Liver (tissue), 9 donors: ENCODE data around the gene DPPA5. TPM values are rescaled to one million over a fixed set of nuclear protein-coding genes. Genes with fewer than 3 reads are reported as not detected.

Experiments
- DNase-seq: peaks from one replicate; pipeline ENCODE4 v3.0.0-alpha.2; 2017; ENCODE audit warnings: low spot score
- H3K27ac ChIP-seq, 2 donors: one replicate each; pipeline ENCODE4 v1.7.0; 2013; ENCODE audit warnings: inconsistent platforms in 2 of 2, low read length in 2 of 2, control low read depth in 1 of 2, low read depth in 1 of 2, mild to moderate bottlenecking in 1 of 2
- H3K27me3 ChIP-seq, 4 donors: one replicate each; pipeline versions ENCODE4 v1.6.1 to v1.7.0; 2013; ENCODE audit warnings: low read length in 3 of 4, inconsistent platforms in 1 of 4, mild to moderate bottlenecking in 1 of 4, moderate library complexity in 1 of 4; ENCODE audit not compliant: control insufficient read depth in 4 of 4, insufficient read depth in 4 of 4
- H3K36me3 ChIP-seq, 4 donors: one replicate each; pipeline versions ENCODE4 v1.6.1 to v1.7.0; 2013; ENCODE audit warnings: low read length in 3 of 4, mild to moderate bottlenecking in 3 of 4, low read depth in 1 of 4, moderate library complexity in 1 of 4; ENCODE audit not compliant: control insufficient read depth in 4 of 4, insufficient read depth in 3 of 4
- H3K4me1 ChIP-seq, 4 donors: one replicate each; pipeline versions ENCODE4 v1.6.1 to v1.7.0; 2013; ENCODE audit warnings: low read length in 3 of 4, mild to moderate bottlenecking in 3 of 4, moderate library complexity in 1 of 4; ENCODE audit not compliant: control insufficient read depth in 4 of 4, insufficient read depth in 4 of 4
- H3K4me3 ChIP-seq, 3 donors: one replicate each; pipeline versions ENCODE4 v1.6.1 to v1.7.0; 2013; ENCODE audit warnings: low read length in 3 of 3, control low read depth in 1 of 3, low read depth in 1 of 3, mild to moderate bottlenecking in 1 of 3
- H3K9ac ChIP-seq, 2 donors: one replicate each; pipeline ENCODE4 v1.7.0; 2013; ENCODE audit warnings: low read length in 2 of 2, mild to moderate bottlenecking in 2 of 2, moderate library complexity in 2 of 2, control low read depth in 1 of 2, low read depth in 1 of 2
- H3K9me3 ChIP-seq, 4 donors: one replicate each; pipeline versions ENCODE4 v1.6.1 to v1.7.0; 2013; ENCODE audit warnings: low read length in 3 of 4; ENCODE audit not compliant: control insufficient read depth in 4 of 4
- ATF3 ChIP-seq: IDR thresholded peaks from 2 replicates; pipeline ENCODE4 v1.6.1; 2016; ENCODE audit warnings: antibody characterized with exemption
- CTCF ChIP-seq: fragments of 150-350 bp; IDR thresholded peaks from 2 replicates; pipeline ENCODE4 v1.5.1; 2017; ENCODE audit warnings: improper control_type of control experiment, low read depth, low read length; ENCODE audit not compliant: missing input control
- EGR1 ChIP-seq, 2 donors: IDR thresholded peaks; 2 replicates each; pipeline ENCODE4 v1.6.1; 2016 to 2018; ENCODE audit warnings: antibody characterized with exemption in 2 of 2, low read depth in 2 of 2
- FOXA1 ChIP-seq: IDR thresholded peaks from 2 replicates; pipeline ENCODE4 v1.6.1; 2016; ENCODE audit warnings: antibody characterized with exemption
- FOXA2 ChIP-seq: IDR thresholded peaks from 2 replicates; pipeline ENCODE4 v1.6.1; 2016; ENCODE audit warnings: antibody characterized with exemption
- GABPA ChIP-seq, 2 donors: IDR thresholded peaks in 1 of 2; conservative IDR thresholded peaks in 1 of 2; 2 replicates each; pipeline ENCODE4 v1.6.1; 2016; ENCODE audit warnings: antibody characterized with exemption in 2 of 2, mild to moderate bottlenecking in 1 of 2, moderate library complexity in 1 of 2
- HNF4A ChIP-seq, 2 donors: conservative IDR thresholded peaks; 2 replicates each; pipeline ENCODE4 v1.6.1; 2016; ENCODE audit warnings: antibody characterized with exemption in 2 of 2, mild to moderate bottlenecking in 2 of 2
- HNF4G ChIP-seq: IDR thresholded peaks from 2 replicates; pipeline ENCODE4 v1.6.1; 2016; ENCODE audit warnings: antibody characterized with exemption
- JUND ChIP-seq, 2 donors: IDR thresholded peaks; 2 replicates each; pipeline ENCODE4 v1.6.1; 2016; ENCODE audit warnings: antibody characterized with exemption in 2 of 2
- MAX ChIP-seq: IDR thresholded peaks from 2 replicates; pipeline ENCODE4 v1.6.1; 2016; ENCODE audit warnings: antibody characterized with exemption
- NR2F2 ChIP-seq: IDR thresholded peaks from 2 replicates; pipeline ENCODE4 v1.6.1; 2016; ENCODE audit warnings: antibody characterized with exemption
- RAD21 ChIP-seq, 2 donors: IDR thresholded peaks; 2 replicates each; pipeline ENCODE4 v1.6.1; 2016; ENCODE audit warnings: antibody characterized with exemption in 2 of 2, mild to moderate bottlenecking in 2 of 2
- REST ChIP-seq: IDR thresholded peaks from 2 replicates; pipeline ENCODE4 v1.6.1; 2016; ENCODE audit warnings: antibody characterized with exemption, mild to moderate bottlenecking
- RXRA ChIP-seq, 2 donors: IDR thresholded peaks; 2 replicates each; pipeline ENCODE4 v1.6.1; 2017 to 2018; ENCODE audit warnings: antibody characterized with exemption in 2 of 2, mild to moderate bottlenecking in 1 of 2
- SP1 ChIP-seq: IDR thresholded peaks from 2 replicates; pipeline ENCODE4 v1.6.1; 2018; ENCODE audit warnings: antibody characterized with exemption, mild to moderate bottlenecking
- TAF1 ChIP-seq: conservative IDR thresholded peaks from 2 replicates; pipeline ENCODE4 v1.6.1; 2016; ENCODE audit warnings: antibody characterized with exemption, mild to moderate bottlenecking
- YY1 ChIP-seq: IDR thresholded peaks from 2 replicates; pipeline ENCODE4 v1.6.1; 2016; ENCODE audit warnings: antibody characterized with exemption, mild to moderate bottlenecking
- ZBTB33 ChIP-seq: IDR thresholded peaks from 2 replicates; pipeline ENCODE4 v1.6.1; 2016; ENCODE audit warnings: antibody characterized with exemption
- WGBS: extraction: QIAGEN DNeasy Blood & Tissue Kit; methylation state at CpG from one replicate; pipeline ENCODE4 v1.1.7; 2013; 5-methylcytosine and 5-hydroxymethylcytosine counted together
- polyA plus RNA-seq, 2 donors: library from polyadenylated mRNA; stranded (reverse) in 1 of 2; unstranded in 1 of 2; fragments of 200-250 nt in 1 of 2; fragments of >200 nt in 1 of 2; fragmentation: Nextera tagmentation in 1 of 2; extraction: Ambion mirVana in 1 of 2; gene quantifications; one replicate each; pipeline versions ENCODE4 v1.2.1 to v1.2.3, GENCODE V29; 2013 to 2015
- total RNA-seq, 2 donors: library from RNA; depleted of rRNA; stranded (reverse); fragments of >200 nt; gene quantifications; one replicate each; pipeline ENCODE4 v1.2.3, GENCODE V29; 2014
- donor health status: healthy.
- donor health status: healthy.
- donor health status: healthy.
- donor health status: healthy.
- donor health status: healthy.

Gene DPPA5
- total and polyA plus RNA-seq, 4 donors = not detected

- Histone ChIP-seq H3K4me3 (no peak overlapping the region), H3K27ac (no peak overlapping the region), H3K9ac (no peak overlapping the region), H3K36me3 (no peaks in the 10 kb centered on the region), H3K4me1 (no peaks in the 10 kb centered on the region), H3K9me3 (peaks cover 0 to 7% (median 3%) of the 10 kb centered on the region in 4 donors), H3K27me3 (no peaks in the 10 kb centered on the region)
- no peak for DNase-seq
- 92% methylated on average over 14 of the region's 14 CpGs for WGBS
- TF ChIP-seq RAD21 (IDR thresholded peaks at IDR 0.05) (no peak), ZBTB33 (no peak), REST (no peak), HNF4A (conservative IDR thresholded peaks at IDR 0.05) (no peak), NR2F2 (no peak), ATF3 (no peak), YY1 (no peak), RXRA (IDR thresholded peaks at IDR 0.05) (no peak), MAX (no peak), FOXA1 (no peak), TAF1 (no peak), FOXA2 (no peak), GABPA (IDR thresholded peaks at IDR 0.05 in 1 of 2, conservative IDR thresholded peaks at IDR 0.05 in 1 of 2) (no peak), HNF4G (no peak), CTCF (no peak), JUND (IDR thresholded peaks at IDR 0.05) (no peak)
Observed at GRCh38 chr6:73369157-73369556, 15.1 kb upstream of the DPPA5 start.

GRCh38 chr6:73368675-73369074 is 14.6 kb upstream of the DPPA5 start:
- no peak overlapping the region for H3K9ac ChIP-seq
- no peaks in the 10 kb centered on the region for H3K36me3 ChIP-seq
- no peaks in the 10 kb centered on the region for H3K4me1 ChIP-seq
- H3K27ac ChIP-seq = no peak overlapping the region
- WGBS = 82% methylated on average over 4 of the region's 4 CpGs
- no peak overlapping the region for H3K4me3 ChIP-seq
- DNase-seq = no peak
- H3K27me3 ChIP-seq = no peaks in the 10 kb centered on the region
- H3K9me3 ChIP-seq = peaks cover 0 to 7% (median 3%) of the 10 kb centered on the region in 4 donors
- no peak for TF ChIP-seq JUND (IDR thresholded peaks at IDR 0.05)
- no peak for TF ChIP-seq NR2F2
- no peak for TF ChIP-seq HNF4G
- no peak for TF ChIP-seq HNF4A (conservative IDR thresholded peaks at IDR 0.05)
- TF ChIP-seq SP1 = no peak
- TF ChIP-seq FOXA2 = no peak
- no peak for TF ChIP-seq EGR1 (IDR thresholded peaks at IDR 0.05; ENCODE audit: low read depth in 2 of 2)
- TF ChIP-seq ZBTB33 = no peak
- TF ChIP-seq RXRA (IDR thresholded peaks at IDR 0.05) = no peak
- TF ChIP-seq RAD21 (IDR thresholded peaks at IDR 0.05) = no peak
- TF ChIP-seq MAX = no peak
- no peak for TF ChIP-seq FOXA1
- TF ChIP-seq YY1 = no peak
- no peak for TF ChIP-seq TAF1
- TF ChIP-seq CTCF = no peak
- no peak for TF ChIP-seq ATF3
